NCI-H460 (cell line): ENCODE measurements around the gene LRRC8C. TPM values are rescaled to one million over a fixed set of nuclear protein-coding genes. Genes with fewer than 3 reads are reported as not detected.
"Not testable (repeated sequence)": the region's sequence is repeated elsewhere in the genome, so short reads cannot be mapped to it uniquely, and the experiment has no call there.

ENCODE experiments used
- DNase-seq: peaks from one replicate; pipeline ENCODE4 v3.0.0-alpha.2; 2016; ENCODE audit warnings: low read depth; ENCODE audit errors: extremely low read depth
- total RNA-seq: library from RNA; depleted of rRNA; stranded (reverse); fragments of >200 nt; shearing (Covaris generic); gene quantifications from 2 replicates; pipeline ENCODE4 v1.2.3, GENCODE V29; 2014

Gene LRRC8C
- total RNA-seq, 1 experiment from 2014 or later = 2.2 TPM

- DNase-seq = no peak
Measured at GRCh38 chr1:89607586-89608318, 25.2 kb upstream of the LRRC8C start.

GRCh38 chr1:89608319-89608983, 24.5 kb upstream of the LRRC8C start:
- no peak for DNase-seq

GRCh38 chr1:89608984-89609725, 23.8 kb upstream of the LRRC8C start:
- DNase-seq = no peak

- DNase-seq = no peak
Measured at GRCh38 chr1:89609781-89610456, 23.0 kb upstream of the LRRC8C start.

GRCh38 chr1:89610457-89611011, 22.4 kb upstream of the LRRC8C start:
- no peak for DNase-seq

GRCh38 chr1:89611721-89612120, 21.2 kb upstream of the LRRC8C start:
- DNase-seq = no peak

- DNase-seq = no peak
Measured at GRCh38 chr1:89613928-89614327, 19.0 kb upstream of the LRRC8C start.

- DNase-seq = no peak
Measured at GRCh38 chr1:89615676-89616598, 17.0 kb upstream of the LRRC8C start.

GRCh38 chr1:89616844-89617627, 15.9 kb upstream of the LRRC8C start:
- no peak for DNase-seq

GRCh38 chr1:89620664-89621063, 12.3 kb upstream of the LRRC8C start:
- DNase-seq = no peak

GRCh38 chr1:89622895-89623294, 10.0 kb upstream of the LRRC8C start:
- no peak for DNase-seq

- no peak for DNase-seq
Measured at GRCh38 chr1:89624314-89624713, 8.6 kb upstream of the LRRC8C start.

GRCh38 chr1:89624715-89625323, 8.1 kb upstream of the LRRC8C start:
- DNase-seq = no peak

- DNase-seq = no peak
Measured at GRCh38 chr1:89627596-89627962, 5.3 kb upstream of the LRRC8C start.

GRCh38 chr1:89629146-89629545, 3.8 kb upstream of the LRRC8C start:
- no peak for DNase-seq

GRCh38 chr1:89629600-89629999, 3.3 kb upstream of the LRRC8C start:
- not testable (repeated sequence) for DNase-seq

- no peak for DNase-seq
Measured at GRCh38 chr1:89630048-89630447, 2.9 kb upstream of the LRRC8C start.

- DNase-seq = no peak
Measured at GRCh38 chr1:89631816-89632656, 884 bp upstream of the LRRC8C start.
